Loucy (cell line): ENCODE results near the gene RAB22A.

Experiments used
- H2AFZ ChIP-seq: fragments of 200-600 bp; sonication (generic); 2 replicates; pipeline ENCODE4 v1.6.0; 2016; ENCODE audit warnings: antibody characterized with exemption, mild to moderate bottlenecking, low read length, moderate library complexity
- H3F3A ChIP-seq: fragments of 200-600 bp; 2 replicates; pipeline ENCODE4 v1.6.0; 2016; ENCODE audit warnings: antibody characterized with exemption, low read depth, mild to moderate bottlenecking
- H3K27me3 ChIP-seq: fragments of 200-600 bp; sonication (generic); 2 replicates; pipeline ENCODE4 v1.6.1; 2014; ENCODE audit warnings: low read length, mild to moderate bottlenecking; ENCODE audit not compliant: insufficient read depth, poor library complexity, severe bottlenecking
- H3K36me3 ChIP-seq: fragments of 200-600 bp; sonication (generic); 2 replicates; pipeline ENCODE4 v1.6.1; 2016; ENCODE audit warnings: low read length; ENCODE audit not compliant: insufficient read depth
- H3K4me1 ChIP-seq: fragments of 200-600 bp; sonication (generic); 2 replicates; pipeline ENCODE4 v1.5.1; 2014; ENCODE audit warnings: low read length, mild to moderate bottlenecking; ENCODE audit not compliant: insufficient read depth, poor library complexity, severe bottlenecking
- H3K4me2 ChIP-seq: fragments of 200-600 bp; sonication (generic); 2 replicates; pipeline ENCODE4 v1.6.0; 2014; ENCODE audit warnings: antibody characterized with exemption, low read length, low read depth, mild to moderate bottlenecking; ENCODE audit not compliant: poor library complexity, severe bottlenecking
- H3K4me3 ChIP-seq: fragments of 200-600 bp; sonication (generic); 2 replicates; pipeline ENCODE4 v1.5.1; 2014; ENCODE audit warnings: low read length, mild to moderate bottlenecking, mixed read lengths; ENCODE audit not compliant: poor library complexity, severe bottlenecking
- H3K79me2 ChIP-seq: fragments of 200-600 bp; sonication (generic); 2 replicates; pipeline ENCODE4 v1.6.1; 2014; ENCODE audit warnings: low read length; ENCODE audit not compliant: insufficient read depth
- H3K9ac ChIP-seq: fragments of 200-600 bp; sonication (generic); 2 replicates; pipeline ENCODE4 v1.6.0; 2014; ENCODE audit warnings: mild to moderate bottlenecking, low read depth, low read length, moderate library complexity; ENCODE audit not compliant: poor library complexity, severe bottlenecking
- H3K9me2 ChIP-seq: fragments of 200-600 bp; sonication (generic); replicated peaks from 2 replicates; pipeline ENCODE4 v1.6.1; 2016; ENCODE audit warnings: low read depth, low read length, mixed read lengths
- H3K9me3 ChIP-seq: fragments of 200-600 bp; sonication (generic); 2 replicates; pipeline ENCODE4 v1.6.1; 2014; ENCODE audit warnings: mild to moderate bottlenecking, antibody characterized with exemption, low read length, low read depth; ENCODE audit not compliant: insufficient read depth
- H4K20me1 ChIP-seq: fragments of 200-600 bp; sonication (generic); 2 replicates; pipeline ENCODE4 v1.6.0; 2014; ENCODE audit warnings: antibody characterized with exemption, low read length, mild to moderate bottlenecking; ENCODE audit not compliant: insufficient read depth, poor library complexity, severe bottlenecking
- CTCF ChIP-seq: fragments of 200-600 bp; sonication (generic); conservative IDR thresholded peaks from 2 replicates; pipeline ENCODE4 v1.5.1; 2014; ENCODE audit warnings: mild to moderate bottlenecking, antibody characterized with exemption, low read length
- EZH2phosphoT487 ChIP-seq: fragments of 200-600 bp; IDR thresholded peaks from 2 replicates; pipeline ENCODE4 v1.6.1; 2018; ENCODE audit warnings: antibody characterized with exemption, mild to moderate bottlenecking, moderate library complexity, borderline replicate concordance

RAB22A gene

GRCh38 chr20:58294497-58295455 is 14.7 kb upstream of the RAB22A start:
- H3K79me2 ChIP-seq: no peaks in the 10 kb centered on the region

GRCh38 chr20:58296051-58296837 is 13.3 kb upstream of the RAB22A start:
- peaks cover 2% of the 10 kb centered on the region for H3K4me1 ChIP-seq
- H3K4me2 ChIP-seq: no peak overlapping the region
- H3F3A ChIP-seq: no peaks in the 10 kb centered on the region
- H2AFZ ChIP-seq: no peak overlapping the region
- TF ChIP-seq CTCF (no peak), EZH2phosphoT487 (no peak)
- no peaks in the 10 kb centered on the region for H4K20me1 ChIP-seq
- no peaks in the 10 kb centered on the region for H3K9me2 ChIP-seq
- H3K9me3 ChIP-seq: no peaks in the 10 kb centered on the region
- H3K4me3 ChIP-seq: no peak overlapping the region
- H3K9ac ChIP-seq: no peak overlapping the region
- no peaks in the 10 kb centered on the region for H3K79me2 ChIP-seq
- no peaks in the 10 kb centered on the region for H3K27me3 ChIP-seq
- no peaks in the 10 kb centered on the region for H3K36me3 ChIP-seq

More at GRCh38 chr20:58294497-58295455, 14.7 kb upstream of the RAB22A start:
- H3K4me2 ChIP-seq: no peak overlapping the region
- no peaks in the 10 kb centered on the region for H3F3A ChIP-seq
- no peak overlapping the region for H2AFZ ChIP-seq
- TF ChIP-seq CTCF (no peak), EZH2phosphoT487 (no peak)
- H3K9ac ChIP-seq: no peak overlapping the region
- H4K20me1 ChIP-seq: no peaks in the 10 kb centered on the region
- H3K27me3 ChIP-seq: no peaks in the 10 kb centered on the region
- H3K9me3 ChIP-seq: no peaks in the 10 kb centered on the region
- H3K9me2 ChIP-seq: no peaks in the 10 kb centered on the region
- H3K4me1 ChIP-seq: peaks cover 2% of the 10 kb centered on the region
- H3K36me3 ChIP-seq: no peaks in the 10 kb centered on the region
- H3K4me3 ChIP-seq: no peak overlapping the region

- peaks cover 2% of the 10 kb centered on the region for H3K4me1 ChIP-seq
- no peaks in the 10 kb centered on the region for H4K20me1 ChIP-seq
- H3K9me2 ChIP-seq: no peaks in the 10 kb centered on the region
Measured at GRCh38 chr20:58297394-58297793, 12.1 kb upstream of the RAB22A start.

More at GRCh38 chr20:58297394-58297793, 12.1 kb upstream of the RAB22A start:
- no peaks in the 10 kb centered on the region for H3K79me2 ChIP-seq
- H3K9me3 ChIP-seq: no peaks in the 10 kb centered on the region
- H3F3A ChIP-seq: no peaks in the 10 kb centered on the region
- no peak overlapping the region for H3K9ac ChIP-seq
- H3K27me3 ChIP-seq: no peaks in the 10 kb centered on the region
- no peak overlapping the region for H3K4me3 ChIP-seq
- no peak for TF ChIP-seq CTCF
- no peak for TF ChIP-seq EZH2phosphoT487
- no peak overlapping the region for H2AFZ ChIP-seq
- no peaks in the 10 kb centered on the region for H3K36me3 ChIP-seq
- no peak overlapping the region for H3K4me2 ChIP-seq
